T-cell (primary cell): ENCODE measurements around the gene PIK3R4. TPM values are rescaled to one million over a fixed set of nuclear protein-coding genes. Genes with fewer than 3 reads are reported as not detected.

Experiments used
- ATAC-seq, 4 experiments: fragments of 200-7000 bp in 3 of 4; fragments of 150-1000 bp in 1 of 4; cut with Tn5 transposase; replicated peaks in 1 of 4; 1 replicate in 3 of 4; 2 replicates in 1 of 4; pipeline ENCODE4 v1.10.0; 2021; ENCODE audit warnings: moderate library complexity in 3 of 4, mild to moderate bottlenecking in 2 of 4, moderate number of reproducible peaks in 1 of 4
- CTCF ChIA-PET, 2 donors: fragments of 300-600 bp; sonication (Branson Sonifier 250); formaldehyde crosslinking; loops; one replicate each; lab custom pipeline; 2022; ENCODE audit warnings: antibody characterized with exemption in 2 of 2; lab: Charles Lee
- POLR2A ChIA-PET, 2 donors: fragments of 300-600 bp; sonication (Branson Sonifier 250); formaldehyde crosslinking; loops; one replicate each; lab custom pipeline; 2022; ENCODE audit warnings: antibody characterized with exemption in 2 of 2; lab: Charles Lee
- DNase-seq, 35 experiments: peaks; one replicate each; pipeline versions ENCODE4 v3.0.0 to v3.0.0-alpha.2; 2013 to 2023
- H3K27ac ChIP-seq: one replicate; pipeline ENCODE4 v1.5.1; 2013; ENCODE audit warnings: low read length
- H3K27me3 ChIP-seq, 2 experiments: replicated peaks in 1 of 2; 1 replicate in 1 of 2; 2 replicates in 1 of 2; pipeline versions ENCODE4 v1.6.1 to v1.7.0; 2013; ENCODE audit warnings: low read length in 1 of 2, mixed read lengths in 1 of 2; ENCODE audit not compliant: control insufficient read depth in 2 of 2, insufficient read depth in 2 of 2; ENCODE audit errors: extremely low read depth in 1 of 2
- H3K36me3 ChIP-seq, 2 donors: 1 replicate in 1 of 2; 2 replicates in 1 of 2; pipeline versions ENCODE4 v1.6.1 to v1.7.0; 2013; ENCODE audit warnings: low read length in 1 of 2; ENCODE audit not compliant: control insufficient read depth in 2 of 2, insufficient read depth in 1 of 2; ENCODE audit errors: extremely low read depth in 1 of 2
- H3K4me1 ChIP-seq, 2 experiments: 1 replicate in 1 of 2; 2 replicates in 1 of 2; pipeline versions ENCODE4 v1.6.1 to v1.7.0; 2013; ENCODE audit warnings: low read length in 2 of 2, mixed read lengths in 1 of 2; ENCODE audit not compliant: insufficient read depth in 2 of 2, control insufficient read depth in 1 of 2; ENCODE audit errors: extremely low read depth in 1 of 2
- H3K4me3 ChIP-seq, 2 donors: 1 replicate in 1 of 2; 2 replicates in 1 of 2; pipeline versions ENCODE4 v1.5.1 to v1.7.0; 2013; ENCODE audit warnings: mild to moderate bottlenecking in 2 of 2, low read length in 1 of 2, moderate library complexity in 1 of 2; ENCODE audit not compliant: control insufficient read depth in 1 of 2; ENCODE audit errors: extremely low read depth in 1 of 2
- H3K9me3 ChIP-seq: 2 replicates; pipeline ENCODE4 v1.7.0; 2013
- H3K27ac Mint-ChIP-seq, 2 donors: one replicate each; pipeline ENCODE4 v1.8.0; 2020 to 2021; ENCODE audit warnings: mild to moderate bottlenecking in 2 of 2, mixed read lengths in 2 of 2
- H3K27me3 Mint-ChIP-seq, 2 donors: one replicate each; pipeline ENCODE4 v1.8.0; 2021 to 2022; ENCODE audit warnings: mixed read lengths in 2 of 2
- H3K36me3 Mint-ChIP-seq: one replicate; pipeline ENCODE4 v1.8.0; 2021; ENCODE audit warnings: mixed read lengths
- H3K4me1 Mint-ChIP-seq, 3 donors: one replicate each; pipeline ENCODE4 v1.8.0; 2020 to 2022; ENCODE audit warnings: mixed read lengths in 3 of 3, mild to moderate bottlenecking in 1 of 3
- H3K4me3 Mint-ChIP-seq, 3 donors: one replicate each; pipeline ENCODE4 v1.8.0; 2020 to 2022; ENCODE audit warnings: mild to moderate bottlenecking in 3 of 3, mixed read lengths in 3 of 3, moderate library complexity in 3 of 3
- H3K9me3 Mint-ChIP-seq, 3 donors: one replicate each; pipeline ENCODE4 v1.8.0; 2020 to 2022; ENCODE audit warnings: mixed read lengths in 3 of 3
- WGBS: methylation state at CpG from one replicate; pipeline ENCODE4 v1.1.5; 2013; ENCODE audit warnings: missing lambda C conversion rate; ENCODE audit not compliant: insufficient coverage; 5-methylcytosine and 5-hydroxymethylcytosine counted together
- total RNA-seq, 35 experiments: library from RNA in 6 of 35; stranded (reverse) in 6 of 35; fragments of 120-200 nt in 1 of 35; gene quantifications; one replicate each; pipeline versions ENCODE4 v1.2.1 to v1.2.4 and lab custom pipeline; 2013 to 2026

Gene PIK3R4
- total RNA-seq, 5 donors from 2014 or later (not counting 1 experiment from before 2014, with no cell fraction given), result 14.4 to 30.7 (median 26.0) TPM

GRCh38 chr3:130679218-130679617, 67.4 kb downstream of the PIK3R4 start:
- no peak overlapping the region for H3K4me3 ChIP-seq
- ChIA-PET POLR2A (no interaction called here), CTCF (no interaction called here)
- Mint-ChIP-seq H3K36me3 (peaks cover 75% of the 10 kb centered on the region), H3K9me3 (no peaks in the 10 kb centered on the region), H3K27me3 (no peaks in the 10 kb centered on the region), H3K27ac (no peak overlapping the region), H3K4me1 (no peaks in the 10 kb centered on the region), H3K4me3 (no peak overlapping the region)
- H3K9me3 ChIP-seq, result no peaks in the 10 kb centered on the region
- H3K27ac ChIP-seq, result no peak overlapping the region
- peaks cover 7 to 60% of the 10 kb centered on the region in 2 donors for H3K36me3 ChIP-seq
- ATAC-seq (no peak), DNase-seq (no peak)
- WGBS, result 86% methylated on average over 4 of the region's 7 CpGs
- H3K27me3 ChIP-seq, result no peaks in the 10 kb centered on the region
- H3K4me1 ChIP-seq, result no peaks in the 10 kb centered on the region

- Mint-ChIP-seq H3K4me3 (no peak overlapping the region), H3K9me3 (no peaks in the 10 kb centered on the region), H3K36me3 (peaks cover 61% of the 10 kb centered on the region), H3K4me1 (no peaks in the 10 kb centered on the region), H3K27me3 (no peaks in the 10 kb centered on the region), H3K27ac (no peak overlapping the region)
- ChIA-PET CTCF (interaction anchor here in 1 of 2 donors (0.7 kb wide), 2 partner anchors 31 to 214 kb away, joined by 3 read pairs; no protein-coding TSS in a partner anchor), POLR2A (no interaction called here)
- Histone ChIP-seq H3K4me3 (no peak overlapping the region), H3K27me3 (no peaks in the 10 kb centered on the region), H3K27ac (no peak overlapping the region), H3K9me3 (no peaks in the 10 kb centered on the region), H3K36me3 (peaks cover 7 to 48% of the 10 kb centered on the region in 2 donors), H3K4me1 (no peaks in the 10 kb centered on the region)
- ATAC-seq, result no peak
- WGBS, result no CpG with 5 or more reads among the region's 1 CpG
- no peak for DNase-seq
These were observed 69.3 kb downstream of the PIK3R4 start for GRCh38 chr3:130677343-130677742.

- Mint-ChIP-seq H3K4me3 (no peak overlapping the region), H3K36me3 (peaks cover 39% of the 10 kb centered on the region), H3K4me1 (no peaks in the 10 kb centered on the region), H3K27ac (no peak overlapping the region), H3K9me3 (no peaks in the 10 kb centered on the region), H3K27me3 (no peaks in the 10 kb centered on the region)
- POLR2A ChIA-PET, result no interaction called here
- ATAC-seq (no peak), DNase-seq (no peak)
- Histone ChIP-seq H3K27me3 (no peaks in the 10 kb centered on the region), H3K4me1 (no peaks in the 10 kb centered on the region), H3K27ac (no peak overlapping the region), H3K4me3 (no peak overlapping the region), H3K36me3 (peaks cover 0 to 17% of the 10 kb centered on the region in 2 donors), H3K9me3 (no peaks in the 10 kb centered on the region)
- WGBS, result 60% methylated on average over 1 of the region's 2 CpGs
- CTCF ChIA-PET, result no interaction called here
These were observed 74.9 kb downstream of the PIK3R4 start for GRCh38 chr3:130671545-130672312.

GRCh38 chr3:130669740-130670139, 76.9 kb downstream of the PIK3R4 start:
- Histone ChIP-seq H3K4me1 (no peaks in the 10 kb centered on the region), H3K27ac (no peak overlapping the region), H3K4me3 (no peak overlapping the region), H3K36me3 (peaks cover 0 to 8% of the 10 kb centered on the region in 2 donors), H3K27me3 (no peaks in the 10 kb centered on the region), H3K9me3 (no peaks in the 10 kb centered on the region)
- Mint-ChIP-seq H3K4me1 (peaks cover 0 to 5% (median 0%) of the 10 kb centered on the region in 3 donors), H3K27ac (no peak overlapping the region), H3K9me3 (no peaks in the 10 kb centered on the region), H3K36me3 (peaks cover 34% of the 10 kb centered on the region), H3K27me3 (no peaks in the 10 kb centered on the region), H3K4me3 (no peak overlapping the region)
- POLR2A ChIA-PET, result no interaction called here
- ATAC-seq (no peak), DNase-seq (no peak)
- CTCF ChIA-PET, result no interaction called here
- no CpG with 5 or more reads among the region's 2 CpGs for WGBS

GRCh38 chr3:130663092-130663491, 83.5 kb downstream of the PIK3R4 start:
- WGBS, result 100% methylated on average over 2 of the region's 2 CpGs
- no peak for DNase-seq

GRCh38 chr3:130662501-130662996, 84.1 kb downstream of the PIK3R4 start:
- no peak for DNase-seq
- H3K4me3 Mint-ChIP-seq, result no peak overlapping the region

More at GRCh38 chr3:130663092-130663491, 83.5 kb downstream of the PIK3R4 start:
- H3K36me3 Mint-ChIP-seq, result peaks cover 37% of the 10 kb centered on the region
- H3K4me3 Mint-ChIP-seq, result no peak overlapping the region
- ATAC-seq, result no peak
- Histone ChIP-seq H3K36me3 (peaks cover 0 to 6% of the 10 kb centered on the region in 2 donors), H3K9me3 (no peaks in the 10 kb centered on the region), H3K27me3 (no peaks in the 10 kb centered on the region), H3K4me3 (no peak overlapping the region), H3K4me1 (no peaks in the 10 kb centered on the region), H3K27ac (no peak overlapping the region)
- H3K27me3 Mint-ChIP-seq, result no peaks in the 10 kb centered on the region
- H3K4me1 Mint-ChIP-seq, result peaks cover 0 to 5% (median 0%) of the 10 kb centered on the region in 3 donors
- CTCF ChIA-PET, result no interaction called here
- H3K9me3 Mint-ChIP-seq, result no peaks in the 10 kb centered on the region
- no peak overlapping the region for H3K27ac Mint-ChIP-seq
- POLR2A ChIA-PET, result no interaction called here

More at GRCh38 chr3:130662501-130662996, 84.1 kb downstream of the PIK3R4 start:
- H3K36me3 Mint-ChIP-seq, result peaks cover 41% of the 10 kb centered on the region
- H3K4me1 ChIP-seq, result no peaks in the 10 kb centered on the region
- no peak overlapping the region for H3K27ac ChIP-seq
- H3K27ac Mint-ChIP-seq, result no peak overlapping the region
- no peaks in the 10 kb centered on the region for H3K9me3 Mint-ChIP-seq
- H3K27me3 Mint-ChIP-seq, result no peaks in the 10 kb centered on the region
- 80% methylated on average over 1 of the region's 1 CpG for WGBS
- H3K36me3 ChIP-seq, result peaks cover 0 to 6% of the 10 kb centered on the region in 2 donors
- no peak for ATAC-seq
- H3K9me3 ChIP-seq, result no peaks in the 10 kb centered on the region
- ChIA-PET CTCF (no interaction called here), POLR2A (no interaction called here)
- no peaks in the 10 kb centered on the region for H3K27me3 ChIP-seq
- H3K4me3 ChIP-seq, result no peak overlapping the region
- peaks cover 0 to 5% (median 0%) of the 10 kb centered on the region in 3 donors for H3K4me1 Mint-ChIP-seq
